Liver (tissue), 9 donors: ENCODE results near the gene METTL21C. TPM values are rescaled to one million over a fixed set of nuclear protein-coding genes. Genes with fewer than 3 reads are reported as not detected.

Experiments
- DNase-seq: peaks from one replicate; pipeline ENCODE4 v3.0.0-alpha.2; 2017; ENCODE audit warnings: low spot score
- H3K27ac ChIP-seq, 2 donors: one replicate each; pipeline ENCODE4 v1.7.0; 2013; ENCODE audit warnings: inconsistent platforms in 2 of 2, low read length in 2 of 2, control low read depth in 1 of 2, low read depth in 1 of 2, mild to moderate bottlenecking in 1 of 2
- H3K27me3 ChIP-seq, 4 donors: one replicate each; pipeline versions ENCODE4 v1.6.1 to v1.7.0; 2013; ENCODE audit warnings: low read length in 3 of 4, inconsistent platforms in 1 of 4, mild to moderate bottlenecking in 1 of 4, moderate library complexity in 1 of 4; ENCODE audit not compliant: control insufficient read depth in 4 of 4, insufficient read depth in 4 of 4
- H3K36me3 ChIP-seq, 4 donors: one replicate each; pipeline versions ENCODE4 v1.6.1 to v1.7.0; 2013; ENCODE audit warnings: low read length in 3 of 4, mild to moderate bottlenecking in 3 of 4, low read depth in 1 of 4, moderate library complexity in 1 of 4; ENCODE audit not compliant: control insufficient read depth in 4 of 4, insufficient read depth in 3 of 4
- H3K4me1 ChIP-seq, 4 donors: one replicate each; pipeline versions ENCODE4 v1.6.1 to v1.7.0; 2013; ENCODE audit warnings: low read length in 3 of 4, mild to moderate bottlenecking in 3 of 4, moderate library complexity in 1 of 4; ENCODE audit not compliant: control insufficient read depth in 4 of 4, insufficient read depth in 4 of 4
- H3K4me3 ChIP-seq, 3 donors: one replicate each; pipeline versions ENCODE4 v1.6.1 to v1.7.0; 2013; ENCODE audit warnings: low read length in 3 of 3, control low read depth in 1 of 3, low read depth in 1 of 3, mild to moderate bottlenecking in 1 of 3
- H3K9ac ChIP-seq, 2 donors: one replicate each; pipeline ENCODE4 v1.7.0; 2013; ENCODE audit warnings: low read length in 2 of 2, mild to moderate bottlenecking in 2 of 2, moderate library complexity in 2 of 2, control low read depth in 1 of 2, low read depth in 1 of 2
- H3K9me3 ChIP-seq, 4 donors: one replicate each; pipeline versions ENCODE4 v1.6.1 to v1.7.0; 2013; ENCODE audit warnings: low read length in 3 of 4; ENCODE audit not compliant: control insufficient read depth in 4 of 4
- FOXA2 ChIP-seq: IDR thresholded peaks from 2 replicates; pipeline ENCODE4 v1.6.1; 2016; ENCODE audit warnings: antibody characterized with exemption
- GABPA ChIP-seq, 2 donors: IDR thresholded peaks in 1 of 2; conservative IDR thresholded peaks in 1 of 2; 2 replicates each; pipeline ENCODE4 v1.6.1; 2016; ENCODE audit warnings: antibody characterized with exemption in 2 of 2, mild to moderate bottlenecking in 1 of 2, moderate library complexity in 1 of 2
- HNF4G ChIP-seq: IDR thresholded peaks from 2 replicates; pipeline ENCODE4 v1.6.1; 2016; ENCODE audit warnings: antibody characterized with exemption
- JUND ChIP-seq, 2 donors: IDR thresholded peaks; 2 replicates each; pipeline ENCODE4 v1.6.1; 2016; ENCODE audit warnings: antibody characterized with exemption in 2 of 2
- NR2F2 ChIP-seq: IDR thresholded peaks from 2 replicates; pipeline ENCODE4 v1.6.1; 2016; ENCODE audit warnings: antibody characterized with exemption
- RAD21 ChIP-seq, 2 donors: IDR thresholded peaks; 2 replicates each; pipeline ENCODE4 v1.6.1; 2016; ENCODE audit warnings: antibody characterized with exemption in 2 of 2, mild to moderate bottlenecking in 2 of 2
- RXRA ChIP-seq, 2 donors: IDR thresholded peaks; 2 replicates each; pipeline ENCODE4 v1.6.1; 2017 to 2018; ENCODE audit warnings: antibody characterized with exemption in 2 of 2, mild to moderate bottlenecking in 1 of 2
- SP1 ChIP-seq: IDR thresholded peaks from 2 replicates; pipeline ENCODE4 v1.6.1; 2018; ENCODE audit warnings: antibody characterized with exemption, mild to moderate bottlenecking
- YY1 ChIP-seq: IDR thresholded peaks from 2 replicates; pipeline ENCODE4 v1.6.1; 2016; ENCODE audit warnings: antibody characterized with exemption, mild to moderate bottlenecking
- WGBS: extraction: QIAGEN DNeasy Blood & Tissue Kit; methylation state at CpG from one replicate; pipeline ENCODE4 v1.1.7; 2013; 5-methylcytosine and 5-hydroxymethylcytosine counted together
- polyA plus RNA-seq, 2 donors: library from polyadenylated mRNA; stranded (reverse) in 1 of 2; unstranded in 1 of 2; fragments of 200-250 nt in 1 of 2; fragments of >200 nt in 1 of 2; fragmentation: Nextera tagmentation in 1 of 2; extraction: Ambion mirVana in 1 of 2; gene quantifications; one replicate each; pipeline versions ENCODE4 v1.2.1 to v1.2.3, GENCODE V29; 2013 to 2015
- total RNA-seq, 2 donors: library from RNA; depleted of rRNA; stranded (reverse); fragments of >200 nt; gene quantifications; one replicate each; pipeline ENCODE4 v1.2.3, GENCODE V29; 2014
- TF ChIP-seq, protein P1 (sequence below): fragments of 150-350 bp; IDR thresholded peaks from 2 replicates; pipeline ENCODE4 v1.5.1; 2017; ENCODE audit warnings: improper control_type of control experiment, low read depth, low read length; ENCODE audit not compliant: missing input control
- TF ChIP-seq, protein P2 (sequence below): IDR thresholded peaks from 2 replicates; pipeline ENCODE4 v1.6.1; 2016; ENCODE audit warnings: antibody characterized with exemption, mild to moderate bottlenecking
- TF ChIP-seq, protein P3 (sequence below): IDR thresholded peaks from 2 replicates; pipeline ENCODE4 v1.6.1; 2016; ENCODE audit warnings: antibody characterized with exemption
- TF ChIP-seq, protein P4 (sequence below): IDR thresholded peaks from 2 replicates; pipeline ENCODE4 v1.6.1; 2016; ENCODE audit warnings: antibody characterized with exemption
- TF ChIP-seq, protein P5 (sequence below): IDR thresholded peaks from 2 replicates; pipeline ENCODE4 v1.6.1; 2016; ENCODE audit warnings: antibody characterized with exemption
- donor health status: healthy.
- donor health status: healthy.
- donor health status: healthy.
- donor health status: healthy.
- donor health status: healthy.

Gene METTL21C
- total and polyA plus RNA-seq, 4 donors, result 0.09 TPM; not detected in 3

DNA sequence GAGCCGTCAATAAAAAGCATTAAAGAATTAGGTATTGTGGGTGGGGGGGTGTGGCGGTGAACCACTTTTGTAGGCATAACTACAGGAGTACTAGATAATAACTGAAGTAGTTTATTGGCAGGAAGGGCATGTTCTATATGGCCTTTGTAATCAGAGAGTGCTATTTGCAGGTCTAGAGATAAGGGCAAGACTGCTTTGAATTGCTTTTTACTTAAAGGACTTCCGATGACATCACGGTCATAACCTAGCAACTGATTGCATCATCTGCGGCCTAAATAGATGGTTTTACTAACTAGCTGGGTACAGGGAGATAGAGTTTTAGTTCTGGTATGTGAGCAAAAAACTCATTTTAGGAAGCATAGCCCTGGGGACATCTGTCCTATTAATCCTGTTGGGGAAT lies 24.7 kb downstream of the METTL21C start (continued):
- TF ChIP-seq, protein P1, sequence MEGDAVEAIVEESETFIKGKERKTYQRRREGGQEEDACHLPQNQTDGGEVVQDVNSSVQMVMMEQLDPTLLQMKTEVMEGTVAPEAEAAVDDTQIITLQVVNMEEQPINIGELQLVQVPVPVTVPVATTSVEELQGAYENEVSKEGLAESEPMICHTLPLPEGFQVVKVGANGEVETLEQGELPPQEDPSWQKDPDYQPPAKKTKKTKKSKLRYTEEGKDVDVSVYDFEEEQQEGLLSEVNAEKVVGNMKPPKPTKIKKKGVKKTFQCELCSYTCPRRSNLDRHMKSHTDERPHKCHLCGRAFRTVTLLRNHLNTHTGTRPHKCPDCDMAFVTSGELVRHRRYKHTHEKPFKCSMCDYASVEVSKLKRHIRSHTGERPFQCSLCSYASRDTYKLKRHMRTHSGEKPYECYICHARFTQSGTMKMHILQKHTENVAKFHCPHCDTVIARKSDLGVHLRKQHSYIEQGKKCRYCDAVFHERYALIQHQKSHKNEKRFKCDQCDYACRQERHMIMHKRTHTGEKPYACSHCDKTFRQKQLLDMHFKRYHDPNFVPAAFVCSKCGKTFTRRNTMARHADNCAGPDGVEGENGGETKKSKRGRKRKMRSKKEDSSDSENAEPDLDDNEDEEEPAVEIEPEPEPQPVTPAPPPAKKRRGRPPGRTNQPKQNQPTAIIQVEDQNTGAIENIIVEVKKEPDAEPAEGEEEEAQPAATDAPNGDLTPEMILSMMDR, result no peak
- TF ChIP-seq RXRA (IDR thresholded peaks at IDR 0.05), result no peak

DNA sequence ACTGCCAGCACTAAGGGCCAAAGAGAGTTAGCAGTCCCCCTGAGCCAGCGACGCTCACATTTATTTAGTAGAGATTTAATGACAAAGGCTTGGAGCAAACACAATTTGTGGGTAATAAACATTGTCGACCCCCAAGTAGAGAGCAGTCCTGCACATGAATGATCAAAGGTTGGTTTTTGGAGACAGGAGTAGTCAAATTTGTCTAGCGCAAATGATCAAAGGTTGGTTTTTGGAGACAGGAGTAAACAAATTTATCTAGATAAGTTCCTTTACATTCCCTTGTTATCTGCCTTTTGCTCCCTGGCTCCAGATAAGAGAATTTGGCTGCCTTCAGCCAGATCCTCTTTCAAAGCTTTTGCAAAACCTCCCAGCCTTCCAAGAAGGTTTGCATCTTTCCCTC lies 26.9 kb downstream of the METTL21C start:
- no peaks in the 10 kb centered on the region for H3K4me1 ChIP-seq
- 82% methylated on average over 4 of the region's 4 CpGs for WGBS
- H3K9me3 ChIP-seq, result peaks cover 0 to 7% (median 3%) of the 10 kb centered on the region in 4 donors
- peaks cover 9 to 50% (median 46%) of the 10 kb centered on the region in 4 donors for H3K36me3 ChIP-seq
- no peak overlapping the region for H3K9ac ChIP-seq
- DNase-seq, result no peak
- no peak overlapping the region for H3K27ac ChIP-seq
- no peak overlapping the region for H3K4me3 ChIP-seq
- H3K27me3 ChIP-seq, result no peaks in the 10 kb centered on the region
- TF ChIP-seq SP1 (no peak), GABPA (IDR thresholded peaks at IDR 0.05 in 1 of 2, conservative IDR thresholded peaks at IDR 0.05 in 1 of 2) (no peak), RAD21 (IDR thresholded peaks at IDR 0.05) (no peak), NR2F2 (no peak), FOXA2 (no peak), JUND (IDR thresholded peaks at IDR 0.05) (no peak), YY1 (no peak), HNF4G (no peak)
- TF ChIP-seq, protein P2, sequence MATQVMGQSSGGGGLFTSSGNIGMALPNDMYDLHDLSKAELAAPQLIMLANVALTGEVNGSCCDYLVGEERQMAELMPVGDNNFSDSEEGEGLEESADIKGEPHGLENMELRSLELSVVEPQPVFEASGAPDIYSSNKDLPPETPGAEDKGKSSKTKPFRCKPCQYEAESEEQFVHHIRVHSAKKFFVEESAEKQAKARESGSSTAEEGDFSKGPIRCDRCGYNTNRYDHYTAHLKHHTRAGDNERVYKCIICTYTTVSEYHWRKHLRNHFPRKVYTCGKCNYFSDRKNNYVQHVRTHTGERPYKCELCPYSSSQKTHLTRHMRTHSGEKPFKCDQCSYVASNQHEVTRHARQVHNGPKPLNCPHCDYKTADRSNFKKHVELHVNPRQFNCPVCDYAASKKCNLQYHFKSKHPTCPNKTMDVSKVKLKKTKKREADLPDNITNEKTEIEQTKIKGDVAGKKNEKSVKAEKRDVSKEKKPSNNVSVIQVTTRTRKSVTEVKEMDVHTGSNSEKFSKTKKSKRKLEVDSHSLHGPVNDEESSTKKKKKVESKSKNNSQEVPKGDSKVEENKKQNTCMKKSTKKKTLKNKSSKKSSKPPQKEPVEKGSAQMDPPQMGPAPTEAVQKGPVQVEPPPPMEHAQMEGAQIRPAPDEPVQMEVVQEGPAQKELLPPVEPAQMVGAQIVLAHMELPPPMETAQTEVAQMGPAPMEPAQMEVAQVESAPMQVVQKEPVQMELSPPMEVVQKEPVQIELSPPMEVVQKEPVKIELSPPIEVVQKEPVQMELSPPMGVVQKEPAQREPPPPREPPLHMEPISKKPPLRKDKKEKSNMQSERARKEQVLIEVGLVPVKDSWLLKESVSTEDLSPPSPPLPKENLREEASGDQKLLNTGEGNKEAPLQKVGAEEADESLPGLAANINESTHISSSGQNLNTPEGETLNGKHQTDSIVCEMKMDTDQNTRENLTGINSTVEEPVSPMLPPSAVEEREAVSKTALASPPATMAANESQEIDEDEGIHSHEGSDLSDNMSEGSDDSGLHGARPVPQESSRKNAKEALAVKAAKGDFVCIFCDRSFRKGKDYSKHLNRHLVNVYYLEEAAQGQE, result no peak
- TF ChIP-seq, protein P1, result no peak
- TF ChIP-seq, protein P3, sequence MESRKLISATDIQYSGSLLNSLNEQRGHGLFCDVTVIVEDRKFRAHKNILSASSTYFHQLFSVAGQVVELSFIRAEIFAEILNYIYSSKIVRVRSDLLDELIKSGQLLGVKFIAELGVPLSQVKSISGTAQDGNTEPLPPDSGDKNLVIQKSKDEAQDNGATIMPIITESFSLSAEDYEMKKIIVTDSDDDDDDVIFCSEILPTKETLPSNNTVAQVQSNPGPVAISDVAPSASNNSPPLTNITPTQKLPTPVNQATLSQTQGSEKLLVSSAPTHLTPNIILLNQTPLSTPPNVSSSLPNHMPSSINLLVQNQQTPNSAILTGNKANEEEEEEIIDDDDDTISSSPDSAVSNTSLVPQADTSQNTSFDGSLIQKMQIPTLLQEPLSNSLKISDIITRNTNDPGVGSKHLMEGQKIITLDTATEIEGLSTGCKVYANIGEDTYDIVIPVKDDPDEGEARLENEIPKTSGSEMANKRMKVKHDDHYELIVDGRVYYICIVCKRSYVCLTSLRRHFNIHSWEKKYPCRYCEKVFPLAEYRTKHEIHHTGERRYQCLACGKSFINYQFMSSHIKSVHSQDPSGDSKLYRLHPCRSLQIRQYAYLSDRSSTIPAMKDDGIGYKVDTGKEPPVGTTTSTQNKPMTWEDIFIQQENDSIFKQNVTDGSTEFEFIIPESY, result no peak
- TF ChIP-seq, protein P4, sequence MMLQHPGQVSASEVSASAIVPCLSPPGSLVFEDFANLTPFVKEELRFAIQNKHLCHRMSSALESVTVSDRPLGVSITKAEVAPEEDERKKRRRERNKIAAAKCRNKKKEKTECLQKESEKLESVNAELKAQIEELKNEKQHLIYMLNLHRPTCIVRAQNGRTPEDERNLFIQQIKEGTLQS, result no peak
- TF ChIP-seq, protein P5, sequence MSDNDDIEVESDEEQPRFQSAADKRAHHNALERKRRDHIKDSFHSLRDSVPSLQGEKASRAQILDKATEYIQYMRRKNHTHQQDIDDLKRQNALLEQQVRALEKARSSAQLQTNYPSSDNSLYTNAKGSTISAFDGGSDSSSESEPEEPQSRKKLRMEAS, result no peak
